ENCODE data around the gene SPACA7. TPM values are rescaled to one million over a fixed set of nuclear protein-coding genes. Genes with fewer than 3 reads are reported as not detected.
"Not testable (repeated sequence)": the region's sequence is repeated elsewhere in the genome, so short reads cannot be mapped to it uniquely, and the experiment has no call there.

SPACA7 gene
- total RNA-seq, 4 donors from 2014 or later: not detected

DNA sequence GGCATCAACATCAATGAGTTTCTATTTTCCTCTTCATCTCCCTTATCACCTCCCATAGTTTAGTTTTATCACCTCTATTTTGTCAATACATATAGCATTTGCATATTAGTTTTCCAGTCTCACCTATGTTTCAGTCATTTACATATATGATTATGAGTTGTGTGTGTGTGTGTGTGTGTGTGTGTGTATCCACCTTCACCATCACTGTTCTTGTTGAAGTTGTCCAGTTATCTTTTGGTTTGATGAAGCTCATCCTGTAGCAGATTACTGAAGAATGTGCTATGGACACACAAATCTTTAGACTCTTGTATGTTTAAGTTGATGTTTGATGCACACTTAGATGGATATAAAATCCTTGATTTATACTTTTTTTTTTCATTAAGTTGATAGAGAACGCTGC lies 40.5 kb downstream of the SPACA7 start:
- no peaks in the 10 kb centered on the region for H3K36me3 ChIP-seq
- TF ChIP-seq, protein P1, sequence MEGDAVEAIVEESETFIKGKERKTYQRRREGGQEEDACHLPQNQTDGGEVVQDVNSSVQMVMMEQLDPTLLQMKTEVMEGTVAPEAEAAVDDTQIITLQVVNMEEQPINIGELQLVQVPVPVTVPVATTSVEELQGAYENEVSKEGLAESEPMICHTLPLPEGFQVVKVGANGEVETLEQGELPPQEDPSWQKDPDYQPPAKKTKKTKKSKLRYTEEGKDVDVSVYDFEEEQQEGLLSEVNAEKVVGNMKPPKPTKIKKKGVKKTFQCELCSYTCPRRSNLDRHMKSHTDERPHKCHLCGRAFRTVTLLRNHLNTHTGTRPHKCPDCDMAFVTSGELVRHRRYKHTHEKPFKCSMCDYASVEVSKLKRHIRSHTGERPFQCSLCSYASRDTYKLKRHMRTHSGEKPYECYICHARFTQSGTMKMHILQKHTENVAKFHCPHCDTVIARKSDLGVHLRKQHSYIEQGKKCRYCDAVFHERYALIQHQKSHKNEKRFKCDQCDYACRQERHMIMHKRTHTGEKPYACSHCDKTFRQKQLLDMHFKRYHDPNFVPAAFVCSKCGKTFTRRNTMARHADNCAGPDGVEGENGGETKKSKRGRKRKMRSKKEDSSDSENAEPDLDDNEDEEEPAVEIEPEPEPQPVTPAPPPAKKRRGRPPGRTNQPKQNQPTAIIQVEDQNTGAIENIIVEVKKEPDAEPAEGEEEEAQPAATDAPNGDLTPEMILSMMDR (IDR thresholded peaks at IDR 0.05): no peak
- TF ChIP-seq POLR2A (IDR thresholded peaks at IDR 0.05): no peak
- H3K9me3 ChIP-seq: peaks cover 0 to 22% (median 2%) of the 10 kb centered on the region in 4 donors
- H3K4me1 ChIP-seq: no peaks in the 10 kb centered on the region
- no peak for DNase-seq
- H3K4me3 ChIP-seq: no peak overlapping the region
- H3K27ac ChIP-seq: no peak overlapping the region
- H3K27me3 ChIP-seq: no peaks in the 10 kb centered on the region

DNA sequence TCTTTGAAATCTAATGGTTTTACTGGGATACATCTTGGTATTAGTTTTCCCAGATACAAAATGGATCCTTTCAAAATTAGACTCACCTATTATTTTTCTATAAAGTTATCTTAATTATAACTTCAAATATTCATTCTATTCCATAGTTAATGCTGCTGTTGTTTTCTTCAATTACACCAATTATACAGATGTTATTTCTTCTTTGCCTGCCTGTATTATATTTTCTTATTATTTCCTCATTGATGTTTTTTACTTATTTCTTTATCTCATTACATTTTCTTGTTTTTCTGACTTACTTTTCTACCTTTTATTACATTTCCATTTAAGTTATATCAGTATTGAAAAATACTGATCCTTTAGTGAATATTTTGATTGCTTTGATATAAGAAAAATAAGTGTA lies 40.9 kb downstream of the SPACA7 start:
- DNase-seq: no peak
- H3K4me3 ChIP-seq: no peak overlapping the region
- no peaks in the 10 kb centered on the region for H3K27me3 ChIP-seq
- peaks cover 0 to 22% (median 2%) of the 10 kb centered on the region in 4 donors for H3K9me3 ChIP-seq
- TF ChIP-seq POLR2A (IDR thresholded peaks at IDR 0.05): no peak
- TF ChIP-seq, protein P1 (IDR thresholded peaks at IDR 0.05): no peak
- H3K27ac ChIP-seq: no peak overlapping the region
- H3K4me1 ChIP-seq: no peaks in the 10 kb centered on the region
- no peaks in the 10 kb centered on the region for H3K36me3 ChIP-seq

DNA sequence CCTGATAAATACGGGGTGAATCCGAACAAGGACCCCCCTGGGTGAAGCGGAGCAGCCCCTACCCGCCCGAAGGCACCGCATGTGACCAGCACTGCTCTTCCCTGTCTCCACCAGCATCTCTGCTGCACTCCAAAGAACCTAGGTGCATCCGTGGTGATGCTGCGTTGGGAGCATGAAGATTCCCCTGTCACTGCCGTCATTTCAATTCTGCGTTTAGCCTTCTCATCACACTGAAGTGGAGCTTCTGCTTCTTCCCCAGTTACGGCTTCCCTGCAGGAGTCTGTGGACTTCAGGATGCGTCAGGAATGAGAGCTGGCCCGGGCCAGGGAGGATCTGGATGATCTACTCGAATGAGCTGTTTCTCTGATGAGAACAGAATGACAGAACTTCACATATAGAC lies 47.9 kb downstream of the SPACA7 start:
- no peak overlapping the region for H3K4me3 ChIP-seq
- H3K27ac ChIP-seq: no peak overlapping the region
- H3K36me3 ChIP-seq: no peaks in the 10 kb centered on the region
- peaks cover 0 to 7% (median 2%) of the 10 kb centered on the region in 4 donors for H3K9me3 ChIP-seq
- H3K4me1 ChIP-seq: no peaks in the 10 kb centered on the region
- no peaks in the 10 kb centered on the region for H3K27me3 ChIP-seq
- TF ChIP-seq POLR2A (IDR thresholded peaks at IDR 0.05): no peak
- TF ChIP-seq, protein P1 (IDR thresholded peaks at IDR 0.05): no peak
- no peak for DNase-seq

DNA sequence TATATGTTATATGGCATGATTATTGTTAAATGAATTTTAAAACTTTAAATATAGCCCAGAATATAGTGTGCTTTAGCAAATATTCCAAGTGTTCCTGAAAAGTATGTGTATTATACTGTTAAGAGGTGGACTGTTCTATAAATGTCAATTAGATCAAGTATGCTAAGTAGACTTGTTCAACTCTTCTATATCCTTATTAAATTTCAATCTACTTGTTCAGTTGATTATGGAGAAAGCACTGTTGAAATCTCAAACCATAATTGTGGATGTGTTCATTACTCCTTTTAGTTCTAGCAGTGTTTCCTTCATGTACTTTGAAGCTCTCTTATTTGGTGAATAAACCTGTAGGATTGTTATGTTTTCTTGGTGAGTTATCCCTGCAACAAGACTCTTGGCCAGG lies 52.5 kb downstream of the SPACA7 start:
- DNase-seq: no peak
- TF ChIP-seq, protein P1 (IDR thresholded peaks at IDR 0.05): no peak
- no peak for TF ChIP-seq POLR2A (IDR thresholded peaks at IDR 0.05)
- Histone ChIP-seq H3K27me3 (no peaks in the 10 kb centered on the region), H3K4me1 (no peaks in the 10 kb centered on the region), H3K27ac (no peak overlapping the region), H3K36me3 (no peaks in the 10 kb centered on the region), H3K9me3 (no peaks in the 10 kb centered on the region), H3K4me3 (no peak overlapping the region)

DNA sequence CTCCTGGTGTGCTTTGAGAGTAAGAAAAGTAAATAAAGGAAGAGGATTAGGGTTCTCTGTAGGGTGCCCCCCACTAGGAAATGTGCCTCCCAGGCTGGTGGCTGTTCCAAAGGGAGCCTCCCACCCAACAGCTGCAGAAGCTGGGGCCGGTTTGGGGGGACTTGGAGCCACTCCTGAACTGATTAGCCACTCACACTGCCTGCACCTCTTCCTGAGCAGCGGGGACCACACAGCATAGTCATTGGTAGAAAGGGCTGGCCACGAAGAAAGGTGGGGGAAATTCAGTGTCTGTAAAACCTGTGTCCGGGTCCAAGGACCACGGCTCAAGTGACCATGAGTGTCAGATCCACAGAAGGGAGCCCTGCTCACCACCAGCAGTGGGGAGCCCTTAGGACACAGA lies 55.6 kb downstream of the SPACA7 start:
- no peaks in the 10 kb centered on the region for H3K36me3 ChIP-seq
- H3K27ac ChIP-seq: no peak overlapping the region
- H3K4me1 ChIP-seq: no peaks in the 10 kb centered on the region
- no peak overlapping the region for H3K4me3 ChIP-seq
- DNase-seq: no peak
- TF ChIP-seq, protein P1 (IDR thresholded peaks at IDR 0.05): no peak
- no peak for TF ChIP-seq POLR2A (IDR thresholded peaks at IDR 0.05)
- no peaks in the 10 kb centered on the region for H3K9me3 ChIP-seq
- H3K27me3 ChIP-seq: no peaks in the 10 kb centered on the region

DNA sequence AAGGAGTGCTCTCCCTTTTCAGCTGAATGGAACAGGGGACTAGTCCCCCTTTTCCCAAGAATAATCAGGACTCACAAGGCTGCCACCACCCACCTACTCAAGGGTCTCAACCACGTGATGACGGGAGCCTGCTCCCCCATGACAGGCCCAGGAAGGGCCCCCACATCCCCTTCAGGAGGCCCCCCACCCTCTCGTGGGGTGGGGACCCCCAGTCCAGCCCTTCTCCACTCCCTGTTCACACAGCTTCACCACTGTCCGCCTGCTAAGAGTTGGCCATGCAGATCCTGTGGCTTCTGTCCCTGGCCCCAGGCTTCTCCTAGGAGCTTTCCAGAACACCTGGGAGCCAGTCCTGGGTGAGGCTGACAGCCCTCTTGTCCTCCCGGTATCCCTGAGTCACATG lies 56.6 kb downstream of the SPACA7 start:
- not testable (repeated sequence) for H3K27me3 ChIP-seq, H3K4me1 ChIP-seq, H3K4me3 ChIP-seq, H3K9me3 ChIP-seq, DNase-seq, H3K36me3 ChIP-seq, H3K27ac ChIP-seq

DNA sequence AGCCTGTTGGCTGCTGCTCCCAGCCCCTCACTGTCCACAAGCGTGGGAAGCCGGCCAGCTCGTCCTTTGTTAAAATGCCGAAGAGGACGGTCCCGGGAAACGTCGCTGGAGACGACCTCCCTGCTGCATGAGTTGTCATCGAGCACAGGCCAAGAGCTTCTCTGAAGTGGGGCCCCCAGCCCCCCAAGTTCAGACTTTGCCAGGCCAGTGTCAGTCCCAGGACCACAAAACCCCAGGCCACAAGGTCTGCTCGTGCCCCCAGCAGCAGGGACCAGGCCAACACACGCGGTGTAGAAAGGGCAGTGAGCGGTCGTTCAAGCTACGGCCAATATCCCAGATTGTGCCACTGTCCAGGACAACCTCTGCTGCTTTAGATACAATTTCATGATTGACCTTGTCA lies 57.4 kb downstream of the SPACA7 start:
- not testable (repeated sequence) for H3K27me3 ChIP-seq, H3K27ac ChIP-seq, H3K9me3 ChIP-seq, H3K36me3 ChIP-seq, H3K4me1 ChIP-seq, DNase-seq, H3K4me3 ChIP-seq
